Ishikawa (cell line): ENCODE data around the gene TNFSF13.

Experiments
- EGR1 ChIP-seq: IDR thresholded peaks from 2 replicates; pipeline ENCODE4 v1.6.1; 2012
- EP300 ChIP-seq: IDR thresholded peaks from 2 replicates; pipeline ENCODE4 v1.6.1; 2012; ENCODE audit warnings: borderline replicate concordance
- FOXM1 ChIP-seq: IDR thresholded peaks from 2 replicates; pipeline ENCODE4 v1.6.1; 2012; ENCODE audit warnings: low read depth, borderline replicate concordance
- NFIC ChIP-seq: IDR thresholded peaks from 2 replicates; pipeline ENCODE4 v1.6.1; 2012
- TAF1 ChIP-seq: IDR thresholded peaks from 2 replicates; pipeline ENCODE4 v1.6.1; 2012; ENCODE audit warnings: low read depth, mild to moderate bottlenecking
- YY1 ChIP-seq: IDR thresholded peaks from 2 replicates; pipeline ENCODE4 v1.6.1; 2012; ENCODE audit warnings: low read depth
- TF ChIP-seq, protein P1 (sequence below): IDR thresholded peaks from 2 replicates; pipeline ENCODE4 v1.6.1; 2012
- TF ChIP-seq, protein P2 (sequence below): IDR thresholded peaks from 2 replicates; pipeline ENCODE4 v1.6.1; 2012; ENCODE audit warnings: low read depth, mild to moderate bottlenecking

DNA sequence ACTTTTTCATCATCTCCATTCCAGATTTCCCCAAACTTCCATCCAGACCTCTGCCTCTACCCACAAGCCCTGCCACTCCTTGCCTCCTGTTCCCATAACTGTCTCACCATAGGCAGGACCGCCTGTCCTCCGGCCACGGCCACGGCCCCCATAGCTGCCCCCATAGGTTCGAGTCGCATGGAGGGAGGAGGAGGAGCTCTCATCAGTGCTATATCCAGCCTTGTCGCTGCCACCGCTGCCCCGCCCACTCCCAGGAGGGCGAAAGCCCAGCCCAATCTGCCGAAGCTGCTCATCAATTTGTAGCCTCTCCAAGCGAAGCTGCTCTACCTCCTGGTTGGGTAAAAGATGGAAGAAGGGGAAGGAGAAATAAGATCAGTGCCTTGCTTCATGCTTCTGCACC lies 34.7 kb downstream of the TNFSF13 start:
- TF ChIP-seq EP300 (no peak), EGR1 (no peak), YY1 (no peak), NFIC (no peak), FOXM1 (no peak), TAF1 (no peak)
- TF ChIP-seq, protein P1, sequence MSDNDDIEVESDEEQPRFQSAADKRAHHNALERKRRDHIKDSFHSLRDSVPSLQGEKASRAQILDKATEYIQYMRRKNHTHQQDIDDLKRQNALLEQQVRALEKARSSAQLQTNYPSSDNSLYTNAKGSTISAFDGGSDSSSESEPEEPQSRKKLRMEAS, result no peak
- TF ChIP-seq, protein P2, sequence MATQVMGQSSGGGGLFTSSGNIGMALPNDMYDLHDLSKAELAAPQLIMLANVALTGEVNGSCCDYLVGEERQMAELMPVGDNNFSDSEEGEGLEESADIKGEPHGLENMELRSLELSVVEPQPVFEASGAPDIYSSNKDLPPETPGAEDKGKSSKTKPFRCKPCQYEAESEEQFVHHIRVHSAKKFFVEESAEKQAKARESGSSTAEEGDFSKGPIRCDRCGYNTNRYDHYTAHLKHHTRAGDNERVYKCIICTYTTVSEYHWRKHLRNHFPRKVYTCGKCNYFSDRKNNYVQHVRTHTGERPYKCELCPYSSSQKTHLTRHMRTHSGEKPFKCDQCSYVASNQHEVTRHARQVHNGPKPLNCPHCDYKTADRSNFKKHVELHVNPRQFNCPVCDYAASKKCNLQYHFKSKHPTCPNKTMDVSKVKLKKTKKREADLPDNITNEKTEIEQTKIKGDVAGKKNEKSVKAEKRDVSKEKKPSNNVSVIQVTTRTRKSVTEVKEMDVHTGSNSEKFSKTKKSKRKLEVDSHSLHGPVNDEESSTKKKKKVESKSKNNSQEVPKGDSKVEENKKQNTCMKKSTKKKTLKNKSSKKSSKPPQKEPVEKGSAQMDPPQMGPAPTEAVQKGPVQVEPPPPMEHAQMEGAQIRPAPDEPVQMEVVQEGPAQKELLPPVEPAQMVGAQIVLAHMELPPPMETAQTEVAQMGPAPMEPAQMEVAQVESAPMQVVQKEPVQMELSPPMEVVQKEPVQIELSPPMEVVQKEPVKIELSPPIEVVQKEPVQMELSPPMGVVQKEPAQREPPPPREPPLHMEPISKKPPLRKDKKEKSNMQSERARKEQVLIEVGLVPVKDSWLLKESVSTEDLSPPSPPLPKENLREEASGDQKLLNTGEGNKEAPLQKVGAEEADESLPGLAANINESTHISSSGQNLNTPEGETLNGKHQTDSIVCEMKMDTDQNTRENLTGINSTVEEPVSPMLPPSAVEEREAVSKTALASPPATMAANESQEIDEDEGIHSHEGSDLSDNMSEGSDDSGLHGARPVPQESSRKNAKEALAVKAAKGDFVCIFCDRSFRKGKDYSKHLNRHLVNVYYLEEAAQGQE, result no peak
